PC-3 (cell line): ENCODE measurements around the gene HMCN2.

Experiments
- CTCF ChIP-seq: fragments of 300-600 bp; sonication (generic); conservative IDR thresholded peaks from 2 replicates; pipeline ENCODE4 v1.5.1; 2017; ENCODE audit warnings: antibody characterized with exemption, low read depth, mild to moderate bottlenecking, low read length
- EZH2 ChIP-seq: fragments of 300-600 bp; sonication (generic); IDR thresholded peaks from one replicate; pipeline ENCODE4 v1.6.1; 2017; ENCODE audit warnings: antibody characterized with exemption, mild to moderate bottlenecking, low read length; ENCODE audit not compliant: unreplicated experiment

DNA sequence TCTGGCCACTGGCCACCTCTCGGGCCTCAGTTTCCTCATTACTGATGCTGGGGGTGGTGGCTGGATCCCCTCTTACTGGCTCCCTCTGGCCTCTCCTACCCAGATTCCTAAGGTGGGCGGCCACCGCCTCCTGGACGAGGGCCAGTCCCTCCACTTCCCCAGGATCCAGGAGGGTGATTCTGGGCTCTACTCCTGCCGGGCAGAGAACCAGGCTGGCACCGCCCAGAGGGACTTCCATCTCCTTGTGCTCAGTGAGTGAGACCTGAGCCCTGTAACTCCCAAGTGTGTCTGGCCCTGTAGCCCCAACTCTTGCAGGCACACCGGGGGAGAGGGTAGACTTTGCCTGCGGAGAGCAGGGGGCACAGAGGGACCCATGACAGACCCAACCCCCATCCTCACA is 83.3 kb downstream of the HMCN2 start:
- no peak for TF ChIP-seq EZH2
- TF ChIP-seq CTCF = no peak
